Pancreas (tissue), 10 donors: ENCODE measurements around the gene SLC7A8. TPM values are rescaled to one million over a fixed set of nuclear protein-coding genes. Genes with fewer than 3 reads are reported as not detected.
A peak's percentile ranks its signal among the peaks of the same experiment; 100 is the strongest.

Experiments used
- ATAC-seq, 4 donors: fragments of 200-7000 bp; cut with Tn5 transposase; one replicate each; pipeline versions ENCODE4 v1.8.0 to v1.9.1; 2020; ENCODE audit warnings: mild to moderate bottlenecking in 4 of 4, moderate library complexity in 4 of 4
- DNase-seq, 6 donors: peaks; one replicate each; pipeline ENCODE4 v3.0.0-alpha.2; 2020
- FAIRE-seq: peaks from 2 replicates; lab custom pipeline; 2012; peaks lifted over from hg19 to GRCh38; lab: Jason Lieb, UNC
- H3K27ac ChIP-seq, 4 donors: fragments of 200-600 bp; sonication (generic); 1 replicate in 3 of 4; 2 replicates in 1 of 4; pipeline versions ENCODE4 v1.5.0 to v1.8.0; 2020
- H3K27me3 ChIP-seq, 4 donors: fragments of 200-600 bp; one replicate each; pipeline ENCODE4 v1.8.0; 2021
- H3K36me3 ChIP-seq, 3 donors: fragments of 200-600 bp; sonication (generic) in 1 of 3; one replicate each; pipeline versions ENCODE4 v1.5.0 to v1.8.0; 2020 to 2021
- H3K4me1 ChIP-seq, 3 donors: fragments of 200-600 bp; one replicate each; pipeline ENCODE4 v1.8.0; 2021
- H3K4me3 ChIP-seq, 4 donors: fragments of 200-600 bp; sonication (generic) in 2 of 4; one replicate each; pipeline versions ENCODE4 v1.5.0 to v1.8.0; 2020 to 2021
- H3K9me3 ChIP-seq, 4 donors: fragments of 200-600 bp; one replicate each; pipeline ENCODE4 v1.8.0; 2021
- WGBS, 2 donors: extraction: QIAGEN DNeasy Blood & Tissue Kit; methylation state at CpG; one replicate each; pipeline ENCODE4 v1.1.7; 2013; 5-methylcytosine and 5-hydroxymethylcytosine counted together
- intact Hi-C, 3 donors: fragments of 100-400 bp; cut with DNase I; formaldehyde crosslinking; loops; one replicate each; pipeline versions ENCODE4 v1.11.1 to v1.14.2; 2022
- polyA plus RNA-seq, 2 donors: library from polyadenylated mRNA; stranded (reverse); fragments of 200-250 nt; gene quantifications; one replicate each; pipeline ENCODE4 v1.2.3, GENCODE V29; 2013
- total RNA-seq, 6 donors: library from RNA; stranded (reverse); fragmentation: NEBNext Ultra II Directional in 4 of 6; extraction: Animal tissue kit (Norgen Biotek cat#: 25700) in 4 of 6; gene quantifications; one replicate each; pipeline versions ENCODE4 v1.2.1 to v1.2.4, GENCODE V29; 2021 to 2023
- TF ChIP-seq, protein P1 (sequence below), 4 donors: fragments of 200-600 bp; sonication (generic) in 3 of 4; IDR thresholded peaks; one replicate each; pipeline versions ENCODE4 v1.5.0 to v1.8.0; 2021; ENCODE audit warnings: antibody characterized with exemption in 4 of 4
- donor health status: healthy with polysubstance abuse.
- donor health status: DM: no; HTN: no; CAD: no; lungs with moderate emphysema.
- donor health status: DM: no; HTN: no; CAD: no.
- donor health status: control.
- donor health status: control.
- donor health status: Bipolar disorder and iron deficiency.
- donor health status: DM: yes; HTN: yes; CAD: no.
- donor health status: DM: no; HTN: no; CAD: no.
- donor health status: DM: no; HTN: no; CAD: no.
- donor health status: DM: yes; HTN: yes; CAD: no.

Gene SLC7A8
- total and polyA plus RNA-seq, 8 donors = 11.5 to 70.8 (median 30.5) TPM

GRCh38 chr14:23106747-23107045, 76.8 kb downstream of the SLC7A8 start:
- TF ChIP-seq, protein P1, sequence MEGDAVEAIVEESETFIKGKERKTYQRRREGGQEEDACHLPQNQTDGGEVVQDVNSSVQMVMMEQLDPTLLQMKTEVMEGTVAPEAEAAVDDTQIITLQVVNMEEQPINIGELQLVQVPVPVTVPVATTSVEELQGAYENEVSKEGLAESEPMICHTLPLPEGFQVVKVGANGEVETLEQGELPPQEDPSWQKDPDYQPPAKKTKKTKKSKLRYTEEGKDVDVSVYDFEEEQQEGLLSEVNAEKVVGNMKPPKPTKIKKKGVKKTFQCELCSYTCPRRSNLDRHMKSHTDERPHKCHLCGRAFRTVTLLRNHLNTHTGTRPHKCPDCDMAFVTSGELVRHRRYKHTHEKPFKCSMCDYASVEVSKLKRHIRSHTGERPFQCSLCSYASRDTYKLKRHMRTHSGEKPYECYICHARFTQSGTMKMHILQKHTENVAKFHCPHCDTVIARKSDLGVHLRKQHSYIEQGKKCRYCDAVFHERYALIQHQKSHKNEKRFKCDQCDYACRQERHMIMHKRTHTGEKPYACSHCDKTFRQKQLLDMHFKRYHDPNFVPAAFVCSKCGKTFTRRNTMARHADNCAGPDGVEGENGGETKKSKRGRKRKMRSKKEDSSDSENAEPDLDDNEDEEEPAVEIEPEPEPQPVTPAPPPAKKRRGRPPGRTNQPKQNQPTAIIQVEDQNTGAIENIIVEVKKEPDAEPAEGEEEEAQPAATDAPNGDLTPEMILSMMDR (IDR thresholded peaks at IDR 0.05) = no peak
- no peak for ATAC-seq
- Histone ChIP-seq H3K36me3 (no peaks in the 10 kb centered on the region), H3K27ac (no peak overlapping the region), H3K4me3 (no peak overlapping the region), H3K27me3 (no peaks in the 10 kb centered on the region), H3K4me1 (no peaks in the 10 kb centered on the region), H3K9me3 (no peaks in the 10 kb centered on the region)
- intact Hi-C loops = no loop called here
- DNase-seq = no peak
- FAIRE-seq = no peak

GRCh38 chr14:23105348-23105824, 78.1 kb downstream of the SLC7A8 start:
- Histone ChIP-seq H3K27ac (no peak overlapping the region), H3K4me3 (no peak overlapping the region), H3K9me3 (no peaks in the 10 kb centered on the region), H3K36me3 (no peaks in the 10 kb centered on the region), H3K4me1 (no peaks in the 10 kb centered on the region), H3K27me3 (no peaks in the 10 kb centered on the region)
- no peak for DNase-seq
- FAIRE-seq = no peak
- WGBS, 2 donors = 77 to 87% methylated on average over 4 of the region's 4 CpGs
- no peak for ATAC-seq
- intact Hi-C loops = no loop called here
- TF ChIP-seq, protein P1 (IDR thresholded peaks at IDR 0.05) = no peak

DNA sequence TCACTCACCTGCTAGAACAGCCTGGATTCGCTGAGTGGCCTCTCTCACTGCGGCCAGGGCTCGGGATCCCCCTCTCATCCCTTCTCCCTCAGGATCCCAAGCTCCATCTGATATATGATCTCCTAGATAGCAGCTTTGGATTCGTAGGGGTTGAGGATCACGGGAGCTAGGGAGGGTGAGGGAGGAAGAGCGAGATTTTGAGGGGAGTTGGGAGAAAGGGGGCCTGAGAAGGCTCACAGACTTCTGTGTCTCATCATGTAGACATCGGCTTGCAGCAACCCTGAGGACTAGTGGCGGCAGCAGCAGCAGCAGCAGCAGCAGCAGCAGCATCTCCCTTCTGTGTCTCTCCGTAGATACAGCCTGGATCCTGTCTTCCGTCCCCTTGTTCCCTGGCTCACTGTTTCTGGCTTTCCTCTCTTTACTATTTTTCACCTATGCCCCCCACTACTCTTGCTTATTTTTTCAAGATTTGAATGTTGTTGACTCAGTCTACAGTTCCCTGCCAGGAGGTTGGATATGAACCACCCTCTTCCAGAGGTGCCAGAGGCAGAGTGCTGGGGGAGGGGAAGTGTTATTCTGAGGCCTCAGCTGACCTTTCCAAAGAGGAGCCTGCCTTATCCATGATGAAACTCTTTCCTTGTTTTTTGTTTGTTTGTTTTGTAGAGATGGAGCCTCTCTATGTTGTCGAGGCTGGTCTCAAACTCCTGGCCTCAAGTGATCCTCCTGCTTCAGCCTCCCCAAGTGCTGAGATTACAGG, 78.7 kb downstream of the SLC7A8 start, which contains the start of gene CIROP:
Gene CIROP (minus strand): TSS at position 399 of the 757 bp plus-strand sequence. CDS start 69 bp downstream, at position 330.
- Histone ChIP-seq H3K4me1 (peaks cover 0 to under 1% (median 0%) of the 10 kb centered on the region in 3 donors), H3K36me3 (no peaks in the 10 kb centered on the region), H3K4me3 (no peak within 1 kb of the TSS), H3K27ac (no peak within 1 kb of the TSS), H3K9me3 (no peaks in the 10 kb centered on the region), H3K27me3 (no peaks in the 10 kb centered on the region)
- FAIRE-seq (no peak), DNase-seq (peak in 1 of 6 donors; percentile 5), ATAC-seq (no peak)
- TF ChIP-seq, protein P1 (IDR thresholded peaks at IDR 0.05) = no peak
- intact Hi-C loops = no loop called here
- 67 to 73% methylated on average over 11 of the region's 11 CpGs for WGBS, 2 donors

DNA sequence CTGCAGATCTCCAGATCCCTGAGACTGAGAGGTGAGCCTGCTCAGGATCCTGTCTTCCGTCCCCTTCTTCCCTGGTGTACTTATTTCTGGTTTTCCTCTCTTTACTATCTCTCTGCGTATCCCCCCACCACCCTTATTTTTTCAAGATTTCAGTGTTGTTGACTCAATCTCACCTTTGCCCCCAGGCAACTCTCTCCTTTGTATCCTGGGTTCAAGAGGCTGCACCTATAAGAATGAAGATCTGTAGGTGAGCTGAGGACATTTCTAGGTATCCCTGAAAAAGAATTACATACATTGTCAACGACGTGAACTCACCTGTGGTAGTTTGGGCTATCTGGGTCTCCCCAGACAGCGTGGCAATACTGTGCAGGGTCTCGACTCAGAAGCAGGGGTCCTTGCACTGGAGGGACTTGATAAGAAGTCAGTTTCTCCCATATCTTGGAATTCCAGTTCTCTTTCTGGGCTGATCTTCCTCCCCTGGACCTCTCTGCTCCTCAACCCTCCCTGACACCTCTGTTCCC, 79.3 kb downstream of the SLC7A8 start:
- H3K4me1 ChIP-seq = peaks cover 2 to 4% (median 2%) of the 10 kb centered on the region in 3 donors
- TF ChIP-seq, protein P1 (IDR thresholded peaks at IDR 0.05) = no peak
- H3K4me3 ChIP-seq = no peak overlapping the region
- intact Hi-C loops = no loop called here
- no peak for FAIRE-seq
- H3K27ac ChIP-seq = no peak overlapping the region
- H3K27me3 ChIP-seq = no peaks in the 10 kb centered on the region
- no peaks in the 10 kb centered on the region for H3K36me3 ChIP-seq
- ATAC-seq = no peak
- DNase-seq = no peak
- no peaks in the 10 kb centered on the region for H3K9me3 ChIP-seq
- WGBS, 2 donors = 57 to 68% methylated on average over 6 of the region's 6 CpGs

- 79 to 87% methylated on average over 4 of the region's 4 CpGs for WGBS, 2 donors
- peaks cover 0 to 2% (median 0%) of the 10 kb centered on the region in 3 donors for H3K36me3 ChIP-seq
- H3K9me3 ChIP-seq = no peaks in the 10 kb centered on the region
- DNase-seq (no peak), ATAC-seq (no peak), FAIRE-seq (no peak)
- TF ChIP-seq, protein P1 (IDR thresholded peaks at IDR 0.05) = no peak
- peaks cover 4 to 8% (median 6%) of the 10 kb centered on the region in 3 donors for H3K4me1 ChIP-seq
- intact Hi-C loops = no loop called here
- H3K27me3 ChIP-seq = no peaks in the 10 kb centered on the region
- H3K27ac ChIP-seq = no peak overlapping the region
- no peak overlapping the region for H3K4me3 ChIP-seq
Measured at GRCh38 chr14:23103581-23103980, 79.9 kb downstream of the SLC7A8 start.
